PFSK-1 (cell line): ENCODE measurements around the gene RNF130.

Experiments
- FOXP2 ChIP-seq: optimal IDR thresholded peaks from 2 replicates; pipeline ENCODE3; 2011; ENCODE audit warnings: borderline replicate concordance, control low read depth, inconsistent platforms; ENCODE audit not compliant: insufficient read depth; ENCODE audit errors: extremely low read length, extremely low read depth
- POLR2AphosphoS5 ChIP-seq: IDR thresholded peaks from 2 replicates; pipeline ENCODE4 v1.6.1; 2012; ENCODE audit warnings: low read depth, mild to moderate bottlenecking, control low read depth, low read length, moderate library complexity
- SIN3A ChIP-seq: IDR thresholded peaks from 2 replicates; pipeline ENCODE4 v1.6.1; 2012; ENCODE audit warnings: mild to moderate bottlenecking, low read length, moderate library complexity, borderline replicate concordance; ENCODE audit not compliant: insufficient read depth
- TAF1 ChIP-seq: IDR thresholded peaks from 2 replicates; pipeline ENCODE4 v1.6.1; 2012; ENCODE audit warnings: low read length, control low read depth, borderline replicate concordance; ENCODE audit not compliant: insufficient read depth
- TF ChIP-seq, protein P1 (sequence below), 2 experiments: IDR thresholded peaks; 2 replicates each; pipeline versions ENCODE4 v1.6.1 to v1.8.0; 2011 to 2012; ENCODE audit warnings: low read depth in 2 of 2, low read length in 2 of 2, control low read depth in 1 of 2, inconsistent platforms in 1 of 2, mild to moderate bottlenecking in 1 of 2, moderate library complexity in 1 of 2; ENCODE audit not compliant: insufficient read depth in 1 of 2

RNF130 gene

DNA sequence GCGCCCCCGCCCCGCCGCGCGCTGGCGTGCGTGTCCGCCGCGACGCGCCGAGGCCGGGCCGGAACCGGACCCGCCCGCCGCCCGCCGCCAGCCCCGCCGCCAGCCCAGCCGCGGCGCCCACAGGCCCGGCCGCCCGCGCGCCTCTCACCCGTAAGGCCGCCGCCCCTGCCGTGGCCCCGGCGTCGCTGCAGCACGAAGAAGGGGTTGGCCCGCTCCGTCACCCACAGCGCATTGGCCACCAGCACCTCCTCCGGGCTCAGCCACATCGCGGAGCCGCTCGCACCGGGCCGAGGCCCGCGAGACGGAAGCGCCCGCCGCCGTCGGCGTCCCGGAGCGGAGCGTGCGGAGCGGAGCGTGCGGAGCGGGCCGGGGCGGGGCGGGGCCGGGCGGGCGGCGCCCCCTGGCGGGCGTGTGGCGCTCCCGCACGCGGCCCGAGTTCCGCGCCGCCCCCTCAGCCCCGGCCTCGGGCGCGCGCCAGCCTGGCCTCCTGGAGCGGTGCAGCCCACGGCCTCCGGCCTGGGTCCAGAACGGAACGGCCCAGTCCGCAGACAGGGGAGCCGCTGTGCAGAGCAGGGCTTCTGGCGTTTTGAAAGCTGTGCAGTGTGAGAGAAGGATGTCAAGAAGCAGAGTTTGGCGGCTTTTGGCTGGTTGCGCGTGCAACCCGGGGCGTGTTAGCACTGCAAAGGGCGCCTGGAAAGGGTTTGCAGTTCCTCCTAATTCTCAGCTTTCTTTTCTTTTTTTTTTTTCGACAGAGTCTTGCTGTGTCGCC, 163.8 kb downstream of the RNF130 start, which contains the start of gene TBC1D9B:
Gene TBC1D9B, minus strand, starts transcription at position 342 of the 769 bp plus-strand sequence. Its CDS starts 76 bp downstream, at position 266.
- peak; percentile 49; the same call in 1 of the 2 replicates for TF ChIP-seq POLR2AphosphoS5
- TF ChIP-seq SIN3A: no peak

DNA sequence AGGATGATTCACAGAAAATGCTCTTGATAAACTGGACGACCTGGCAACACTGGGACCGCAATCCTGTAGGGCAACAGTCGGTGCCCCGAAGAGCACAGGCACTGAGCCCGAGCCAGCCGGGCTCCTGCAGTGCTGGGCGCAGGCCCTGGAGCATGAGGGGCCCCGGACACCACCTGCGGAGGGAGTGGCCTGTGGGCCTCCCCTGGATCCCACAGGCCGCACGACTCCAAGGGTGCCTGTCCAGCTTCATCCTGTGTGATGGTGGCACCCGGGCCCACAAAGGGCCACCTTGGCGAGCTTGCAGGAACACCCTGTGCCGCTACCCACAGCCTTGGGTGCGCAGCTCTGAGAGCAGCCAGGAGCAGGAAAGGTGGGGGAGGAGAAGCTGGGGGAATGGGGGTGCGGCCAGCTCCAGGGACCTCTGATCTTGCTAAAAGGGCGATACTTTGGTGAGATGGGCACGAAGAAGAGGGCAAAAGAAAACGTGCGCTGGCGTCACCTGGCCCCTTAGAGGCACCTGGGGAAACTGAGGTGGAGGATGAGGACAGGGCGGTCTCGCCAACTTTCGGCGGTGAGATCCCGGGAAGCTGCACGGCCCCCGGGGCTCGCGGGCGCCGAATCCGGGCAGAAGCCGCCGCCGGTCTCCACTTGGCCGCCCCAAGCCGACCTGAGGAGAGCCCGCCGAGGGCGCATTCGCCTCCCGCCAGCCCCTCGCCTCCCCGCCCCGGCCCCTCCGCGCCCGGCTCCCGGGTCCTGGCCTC, 164.6 kb downstream of the RNF130 start:
- no peak for TF ChIP-seq POLR2AphosphoS5
- no peak for TF ChIP-seq SIN3A
- TF ChIP-seq TAF1: no peak
- TF ChIP-seq, protein P1, sequence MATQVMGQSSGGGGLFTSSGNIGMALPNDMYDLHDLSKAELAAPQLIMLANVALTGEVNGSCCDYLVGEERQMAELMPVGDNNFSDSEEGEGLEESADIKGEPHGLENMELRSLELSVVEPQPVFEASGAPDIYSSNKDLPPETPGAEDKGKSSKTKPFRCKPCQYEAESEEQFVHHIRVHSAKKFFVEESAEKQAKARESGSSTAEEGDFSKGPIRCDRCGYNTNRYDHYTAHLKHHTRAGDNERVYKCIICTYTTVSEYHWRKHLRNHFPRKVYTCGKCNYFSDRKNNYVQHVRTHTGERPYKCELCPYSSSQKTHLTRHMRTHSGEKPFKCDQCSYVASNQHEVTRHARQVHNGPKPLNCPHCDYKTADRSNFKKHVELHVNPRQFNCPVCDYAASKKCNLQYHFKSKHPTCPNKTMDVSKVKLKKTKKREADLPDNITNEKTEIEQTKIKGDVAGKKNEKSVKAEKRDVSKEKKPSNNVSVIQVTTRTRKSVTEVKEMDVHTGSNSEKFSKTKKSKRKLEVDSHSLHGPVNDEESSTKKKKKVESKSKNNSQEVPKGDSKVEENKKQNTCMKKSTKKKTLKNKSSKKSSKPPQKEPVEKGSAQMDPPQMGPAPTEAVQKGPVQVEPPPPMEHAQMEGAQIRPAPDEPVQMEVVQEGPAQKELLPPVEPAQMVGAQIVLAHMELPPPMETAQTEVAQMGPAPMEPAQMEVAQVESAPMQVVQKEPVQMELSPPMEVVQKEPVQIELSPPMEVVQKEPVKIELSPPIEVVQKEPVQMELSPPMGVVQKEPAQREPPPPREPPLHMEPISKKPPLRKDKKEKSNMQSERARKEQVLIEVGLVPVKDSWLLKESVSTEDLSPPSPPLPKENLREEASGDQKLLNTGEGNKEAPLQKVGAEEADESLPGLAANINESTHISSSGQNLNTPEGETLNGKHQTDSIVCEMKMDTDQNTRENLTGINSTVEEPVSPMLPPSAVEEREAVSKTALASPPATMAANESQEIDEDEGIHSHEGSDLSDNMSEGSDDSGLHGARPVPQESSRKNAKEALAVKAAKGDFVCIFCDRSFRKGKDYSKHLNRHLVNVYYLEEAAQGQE (IDR thresholded peaks at IDR 0.05; ENCODE audit: insufficient read depth in 1 of 2, low read depth in 2 of 2, low read length in 2 of 2): no peak
- TF ChIP-seq FOXP2: no peak

DNA sequence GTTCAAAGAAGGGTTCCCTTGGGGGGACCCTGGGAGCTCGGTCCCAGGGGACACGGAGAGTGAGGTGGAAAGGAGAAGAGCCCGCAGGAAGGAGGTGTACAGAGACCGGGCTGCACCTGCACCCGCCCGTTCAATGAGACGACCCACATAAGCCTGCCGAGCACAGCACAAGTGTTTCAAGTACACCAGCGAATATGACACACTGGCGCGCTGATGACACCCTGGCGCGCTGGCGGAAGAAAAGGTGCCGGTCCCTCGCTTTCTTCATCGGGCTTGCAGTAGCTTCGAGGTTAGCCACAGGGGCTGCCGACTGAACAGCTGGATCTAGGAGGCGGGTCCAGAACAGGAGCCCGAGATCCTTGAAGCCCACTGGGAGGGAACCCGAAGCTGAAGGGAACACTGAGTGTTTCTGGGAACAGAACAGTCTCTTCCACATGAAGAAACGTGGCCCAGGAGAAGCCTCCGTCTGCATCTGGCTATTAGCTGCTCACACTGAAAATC, 165.2 kb downstream of the RNF130 start:
- no peak for TF ChIP-seq POLR2AphosphoS5
- no peak for TF ChIP-seq FOXP2
- no peak for TF ChIP-seq TAF1
- TF ChIP-seq, protein P1 (IDR thresholded peaks at IDR 0.05; ENCODE audit: insufficient read depth in 1 of 2, low read depth in 2 of 2, low read length in 2 of 2): no peak
- no peak for TF ChIP-seq SIN3A

DNA sequence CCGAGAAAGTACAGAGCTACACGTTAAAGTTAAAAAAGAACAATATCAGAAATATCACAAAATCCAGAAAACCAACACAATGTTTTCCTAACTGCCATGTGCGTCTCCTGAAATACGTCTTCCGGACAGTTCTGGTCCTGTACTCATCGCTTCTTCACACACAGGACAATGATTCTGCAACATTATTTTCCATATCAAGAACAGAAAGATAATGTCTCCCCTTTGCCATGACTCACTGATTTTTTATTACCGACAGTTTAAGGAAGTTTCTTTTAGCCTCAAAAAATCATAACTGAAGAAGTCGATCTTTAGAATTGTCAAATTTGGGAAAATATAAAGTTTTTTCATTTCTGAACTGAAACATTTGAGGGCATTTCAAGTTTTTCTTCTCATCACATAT, 166.4 kb downstream of the RNF130 start:
- no peak for TF ChIP-seq POLR2AphosphoS5
- TF ChIP-seq FOXP2: no peak
- TF ChIP-seq, protein P1 (IDR thresholded peaks at IDR 0.05; ENCODE audit: insufficient read depth in 1 of 2, low read depth in 2 of 2, low read length in 2 of 2): no peak
- TF ChIP-seq TAF1: no peak
- TF ChIP-seq SIN3A: no peak
